ENCODE data around the gene TMC1.
"Not testable (repeated sequence)": the region's sequence is repeated elsewhere in the genome, so short reads cannot be mapped to it uniquely, and the experiment has no call there.

DNA sequence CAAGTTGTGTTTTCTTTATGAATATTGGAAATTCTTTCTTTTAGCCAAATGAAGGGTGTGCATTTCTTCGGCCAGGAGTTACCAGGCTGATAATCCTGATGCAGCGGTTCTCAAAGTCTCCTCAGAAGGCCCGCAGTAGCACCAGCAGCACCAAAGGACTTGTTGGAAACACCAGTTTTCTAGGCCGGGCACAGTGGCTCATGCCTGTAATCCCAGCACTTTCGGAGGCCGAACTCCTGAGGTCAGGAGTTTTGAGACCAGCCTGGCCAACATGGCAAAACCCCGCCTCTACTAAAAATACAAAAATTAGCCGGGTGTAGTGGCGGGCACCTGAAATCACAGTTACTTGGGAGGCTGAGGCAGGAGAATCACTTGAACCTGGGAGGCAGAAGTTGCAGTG is 397 bp upstream of the TMC1 start:
- not testable (repeated sequence) for TF ChIP-seq POLR2AphosphoS5, POLR2A, EP300 (IDR thresholded peaks at IDR 0.05)
- TF ChIP-seq, protein P1, sequence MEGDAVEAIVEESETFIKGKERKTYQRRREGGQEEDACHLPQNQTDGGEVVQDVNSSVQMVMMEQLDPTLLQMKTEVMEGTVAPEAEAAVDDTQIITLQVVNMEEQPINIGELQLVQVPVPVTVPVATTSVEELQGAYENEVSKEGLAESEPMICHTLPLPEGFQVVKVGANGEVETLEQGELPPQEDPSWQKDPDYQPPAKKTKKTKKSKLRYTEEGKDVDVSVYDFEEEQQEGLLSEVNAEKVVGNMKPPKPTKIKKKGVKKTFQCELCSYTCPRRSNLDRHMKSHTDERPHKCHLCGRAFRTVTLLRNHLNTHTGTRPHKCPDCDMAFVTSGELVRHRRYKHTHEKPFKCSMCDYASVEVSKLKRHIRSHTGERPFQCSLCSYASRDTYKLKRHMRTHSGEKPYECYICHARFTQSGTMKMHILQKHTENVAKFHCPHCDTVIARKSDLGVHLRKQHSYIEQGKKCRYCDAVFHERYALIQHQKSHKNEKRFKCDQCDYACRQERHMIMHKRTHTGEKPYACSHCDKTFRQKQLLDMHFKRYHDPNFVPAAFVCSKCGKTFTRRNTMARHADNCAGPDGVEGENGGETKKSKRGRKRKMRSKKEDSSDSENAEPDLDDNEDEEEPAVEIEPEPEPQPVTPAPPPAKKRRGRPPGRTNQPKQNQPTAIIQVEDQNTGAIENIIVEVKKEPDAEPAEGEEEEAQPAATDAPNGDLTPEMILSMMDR (IDR thresholded peaks at IDR 0.05): not testable (repeated sequence)

Measured in stomach (tissue), 4 donors.